K562 treated with DMSO at 1 percent for 24 hours (cell line): ENCODE results near the gene LRFN4. TPM values are rescaled to one million over a fixed set of nuclear protein-coding genes. Genes with fewer than 3 reads are reported as not detected.

ENCODE experiments used
- total RNA-seq: library from RNA; unstranded; fragments of 300-600 nt; gene quantifications from 2 replicates; pipeline ENCODE4 v1.2.3, GENCODE V29; 2022; ENCODE audit warnings: low read depth; ENCODE audit not compliant: insufficient read depth

The LRFN4 gene
- total RNA-seq, result 20.0 and 26.4 TPM in 2 replicates

DNA sequence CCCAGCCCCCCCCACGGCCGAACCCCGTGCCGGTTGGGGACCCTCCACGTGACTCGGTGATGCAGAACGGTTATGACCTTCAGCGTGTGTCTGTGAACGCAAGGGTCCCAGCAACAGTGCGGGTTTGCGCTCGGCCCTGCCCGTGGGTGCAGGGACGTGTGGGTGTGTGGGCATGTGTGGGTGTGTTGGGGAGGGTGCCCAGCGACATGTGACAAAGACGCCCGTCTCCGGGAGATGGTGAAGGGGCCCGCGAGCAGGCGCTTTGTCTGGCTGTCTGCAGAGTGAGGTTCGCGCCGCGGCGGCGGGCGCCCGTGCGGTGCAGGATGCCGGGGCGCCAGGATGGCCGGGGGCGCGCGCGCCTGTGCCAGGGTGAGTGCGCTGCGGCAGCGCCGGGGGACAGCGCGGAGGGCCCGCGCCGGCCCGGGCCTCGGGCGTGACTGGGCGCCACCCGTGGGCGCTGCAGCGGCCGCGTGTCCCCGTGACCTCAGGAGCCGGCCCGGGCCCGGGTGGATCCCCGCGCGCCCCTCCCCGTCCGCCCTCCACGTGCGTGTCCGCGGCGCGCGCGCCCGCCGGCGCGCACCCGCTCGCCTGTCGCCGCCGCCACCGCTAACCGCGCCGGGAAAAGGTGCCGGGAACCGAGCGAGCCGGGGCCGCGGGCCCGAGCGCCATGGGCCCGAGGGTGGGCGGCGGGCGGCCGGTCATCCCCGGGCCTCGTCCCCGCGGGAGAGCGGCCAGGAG is at the start of gene LRFN4:
TSS of gene LRFN4 (plus strand) at position 569 of the 738 bp plus-strand sequence. CDS start 681 bp downstream, outside the sequence.

DNA sequence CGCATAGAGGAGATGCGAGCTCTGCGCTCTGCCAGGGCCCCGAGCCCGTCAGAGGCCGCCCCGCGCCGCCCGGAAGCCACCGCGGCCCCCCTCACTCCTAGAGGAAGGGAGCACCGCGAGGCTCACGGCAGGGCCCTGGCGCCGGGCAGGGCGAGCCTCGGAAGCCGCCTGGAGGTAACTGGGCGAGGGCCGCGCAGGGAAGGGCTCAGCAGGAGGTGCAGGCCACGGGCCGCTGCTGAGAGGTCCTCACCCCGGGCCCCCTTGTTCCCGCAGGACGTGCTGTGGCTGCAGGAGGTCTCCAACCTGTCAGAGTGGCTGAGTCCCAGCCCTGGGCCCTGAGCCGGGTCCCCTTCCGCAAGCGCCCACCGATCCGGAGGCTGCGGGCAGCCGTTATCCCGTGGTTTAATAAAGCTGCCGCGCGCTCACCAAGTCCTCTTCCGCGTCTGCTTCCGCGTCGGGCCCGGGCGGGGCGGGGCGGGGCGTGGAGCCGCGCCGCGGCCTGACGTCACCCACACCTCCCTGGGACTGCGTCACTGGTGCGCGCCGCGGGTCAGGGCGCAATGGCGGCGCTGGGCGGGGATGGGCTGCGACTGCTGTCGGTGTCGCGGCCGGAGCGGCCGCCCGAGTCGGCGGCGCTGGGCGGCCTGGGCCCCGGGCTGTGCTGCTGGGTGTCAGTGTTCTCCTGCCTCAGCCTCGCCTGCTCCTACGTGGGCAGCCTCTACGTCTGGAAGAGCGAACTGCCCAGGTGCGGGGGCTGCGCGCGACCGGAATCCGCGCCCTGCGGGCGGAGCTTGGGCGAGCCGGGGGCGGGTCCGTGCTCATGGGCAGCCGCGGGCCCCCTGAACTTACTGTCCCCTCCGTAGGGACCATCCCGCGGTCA is 13.7 kb upstream of the LRFN4 start, which contains the start of gene RCE1:
TSS of gene RCE1 (plus strand) at position 546 of the 880 bp plus-strand sequence. CDS start at position 561, 15 bp downstream.

Other genes starting within 250 kb of the LRFN4 start
- 77.5 and 83.1 TPM in 2 replicates for gene RBM14, start 240.4 kb upstream of the LRFN4 start, total RNA-seq
- 108 and 113 TPM in 2 replicates for gene RBM4, start 218.4 kb upstream of the LRFN4 start, total RNA-seq
- 19.3 and 20.0 TPM in 2 replicates for gene RBM4B, start 179.2 kb upstream of the LRFN4 start, total RNA-seq
- 16.2 and 19.8 TPM in 2 replicates for gene SPTBN2, start 127.8 kb upstream of the LRFN4 start, total RNA-seq
- 46.4 and 56.5 TPM in 2 replicates for gene RCE1, start 13.6 kb upstream of the LRFN4 start, total RNA-seq
- 25.8 and 43.3 TPM in 2 replicates for gene PC, start 101.3 kb downstream of the LRFN4 start, total RNA-seq
- gene C11orf86, start 118.2 kb downstream of the LRFN4 start, total RNA-seq, result not detected in 2 replicates
- 0.60 and 0.64 TPM in 2 replicates for gene SYT12, start 166.1 kb downstream of the LRFN4 start, total RNA-seq
- gene RHOD, start 199.8 kb downstream of the LRFN4 start, total RNA-seq, result not detected in 2 replicates